Pancreas (tissue), 10 donors: ENCODE data around the gene MAP1B. TPM values are rescaled to one million over a fixed set of nuclear protein-coding genes. Genes with fewer than 3 reads are reported as not detected.
"Not testable (repeated sequence)": the region's sequence is repeated elsewhere in the genome, so short reads cannot be mapped to it uniquely, and the experiment has no call there.

ENCODE experiments used
- ATAC-seq, 4 donors: fragments of 200-7000 bp; cut with Tn5 transposase; one replicate each; pipeline versions ENCODE4 v1.8.0 to v1.9.1; 2020; ENCODE audit warnings: mild to moderate bottlenecking in 4 of 4, moderate library complexity in 4 of 4
- DNase-seq, 6 donors: peaks; one replicate each; pipeline ENCODE4 v3.0.0-alpha.2; 2020
- FAIRE-seq: peaks from 2 replicates; lab custom pipeline; 2012; peaks lifted over from hg19 to GRCh38; lab: Jason Lieb, UNC
- H3K27ac ChIP-seq, 4 donors: fragments of 200-600 bp; sonication (generic); 1 replicate in 3 of 4; 2 replicates in 1 of 4; pipeline versions ENCODE4 v1.5.0 to v1.8.0; 2020
- H3K27me3 ChIP-seq, 4 donors: fragments of 200-600 bp; one replicate each; pipeline ENCODE4 v1.8.0; 2021
- H3K36me3 ChIP-seq, 3 donors: fragments of 200-600 bp; sonication (generic) in 1 of 3; one replicate each; pipeline versions ENCODE4 v1.5.0 to v1.8.0; 2020 to 2021
- H3K4me1 ChIP-seq, 3 donors: fragments of 200-600 bp; one replicate each; pipeline ENCODE4 v1.8.0; 2021
- H3K4me3 ChIP-seq, 4 donors: fragments of 200-600 bp; sonication (generic) in 2 of 4; one replicate each; pipeline versions ENCODE4 v1.5.0 to v1.8.0; 2020 to 2021
- H3K9me3 ChIP-seq, 4 donors: fragments of 200-600 bp; one replicate each; pipeline ENCODE4 v1.8.0; 2021
- WGBS, 2 donors: extraction: QIAGEN DNeasy Blood & Tissue Kit; methylation state at CpG; one replicate each; pipeline ENCODE4 v1.1.7; 2013; 5-methylcytosine and 5-hydroxymethylcytosine counted together
- intact Hi-C, 3 donors: fragments of 100-400 bp; cut with DNase I; formaldehyde crosslinking; loops; one replicate each; pipeline versions ENCODE4 v1.11.1 to v1.14.2; 2022
- polyA plus RNA-seq, 2 donors: library from polyadenylated mRNA; stranded (reverse); fragments of 200-250 nt; gene quantifications; one replicate each; pipeline ENCODE4 v1.2.3, GENCODE V29; 2013
- total RNA-seq, 6 donors: library from RNA; stranded (reverse); fragmentation: NEBNext Ultra II Directional in 4 of 6; extraction: Animal tissue kit (Norgen Biotek cat#: 25700) in 4 of 6; gene quantifications; one replicate each; pipeline versions ENCODE4 v1.2.1 to v1.2.4, GENCODE V29; 2021 to 2023
- TF ChIP-seq, protein P1 (sequence below), 4 donors: fragments of 200-600 bp; sonication (generic) in 3 of 4; IDR thresholded peaks; one replicate each; pipeline versions ENCODE4 v1.5.0 to v1.8.0; 2021; ENCODE audit warnings: antibody characterized with exemption in 4 of 4
- donor health status: healthy with polysubstance abuse.
- donor health status: DM: no; HTN: no; CAD: no; lungs with moderate emphysema.
- donor health status: DM: no; HTN: no; CAD: no.
- donor health status: control.
- donor health status: control.
- donor health status: Bipolar disorder and iron deficiency.
- donor health status: DM: yes; HTN: yes; CAD: no.
- donor health status: DM: no; HTN: no; CAD: no.
- donor health status: DM: no; HTN: no; CAD: no.
- donor health status: DM: yes; HTN: yes; CAD: no.

MAP1B gene
- total and polyA plus RNA-seq, 8 donors: 2.4 to 16.8 (median 5.4) TPM

DNA sequence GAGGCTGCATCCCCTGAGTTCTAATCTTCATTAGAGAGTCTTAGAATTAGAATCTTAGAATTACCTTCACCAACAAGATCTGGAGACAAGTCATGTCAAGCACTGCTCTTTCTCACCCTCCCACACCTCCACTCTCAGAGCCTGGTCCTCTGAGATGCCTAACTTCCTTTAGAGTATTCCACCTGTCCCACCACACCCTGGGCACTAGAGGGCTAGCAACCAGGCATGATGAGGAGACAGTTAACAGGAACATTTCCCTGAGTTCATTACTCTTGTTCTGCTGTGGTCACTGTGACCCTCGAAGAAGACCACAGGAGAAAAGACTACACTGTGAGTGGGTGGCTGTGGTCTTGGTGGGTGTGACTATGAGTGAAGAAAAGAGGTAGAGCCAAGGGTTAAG is 25.2 kb upstream of the MAP1B start:
- Histone ChIP-seq H3K9me3 (no peaks in the 10 kb centered on the region), H3K27me3 (no peaks in the 10 kb centered on the region), H3K36me3 (no peaks in the 10 kb centered on the region), H3K4me3 (no peak overlapping the region), H3K27ac (no peak overlapping the region), H3K4me1 (no peaks in the 10 kb centered on the region)
- no peak for ATAC-seq
- TF ChIP-seq, protein P1, sequence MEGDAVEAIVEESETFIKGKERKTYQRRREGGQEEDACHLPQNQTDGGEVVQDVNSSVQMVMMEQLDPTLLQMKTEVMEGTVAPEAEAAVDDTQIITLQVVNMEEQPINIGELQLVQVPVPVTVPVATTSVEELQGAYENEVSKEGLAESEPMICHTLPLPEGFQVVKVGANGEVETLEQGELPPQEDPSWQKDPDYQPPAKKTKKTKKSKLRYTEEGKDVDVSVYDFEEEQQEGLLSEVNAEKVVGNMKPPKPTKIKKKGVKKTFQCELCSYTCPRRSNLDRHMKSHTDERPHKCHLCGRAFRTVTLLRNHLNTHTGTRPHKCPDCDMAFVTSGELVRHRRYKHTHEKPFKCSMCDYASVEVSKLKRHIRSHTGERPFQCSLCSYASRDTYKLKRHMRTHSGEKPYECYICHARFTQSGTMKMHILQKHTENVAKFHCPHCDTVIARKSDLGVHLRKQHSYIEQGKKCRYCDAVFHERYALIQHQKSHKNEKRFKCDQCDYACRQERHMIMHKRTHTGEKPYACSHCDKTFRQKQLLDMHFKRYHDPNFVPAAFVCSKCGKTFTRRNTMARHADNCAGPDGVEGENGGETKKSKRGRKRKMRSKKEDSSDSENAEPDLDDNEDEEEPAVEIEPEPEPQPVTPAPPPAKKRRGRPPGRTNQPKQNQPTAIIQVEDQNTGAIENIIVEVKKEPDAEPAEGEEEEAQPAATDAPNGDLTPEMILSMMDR (IDR thresholded peaks at IDR 0.05): no peak
- WGBS, 2 donors: 27 to 38% methylated on average over 1 of the region's 1 CpG
- intact Hi-C loops: no loop called here
- no peak for DNase-seq
- no peak for FAIRE-seq

DNA sequence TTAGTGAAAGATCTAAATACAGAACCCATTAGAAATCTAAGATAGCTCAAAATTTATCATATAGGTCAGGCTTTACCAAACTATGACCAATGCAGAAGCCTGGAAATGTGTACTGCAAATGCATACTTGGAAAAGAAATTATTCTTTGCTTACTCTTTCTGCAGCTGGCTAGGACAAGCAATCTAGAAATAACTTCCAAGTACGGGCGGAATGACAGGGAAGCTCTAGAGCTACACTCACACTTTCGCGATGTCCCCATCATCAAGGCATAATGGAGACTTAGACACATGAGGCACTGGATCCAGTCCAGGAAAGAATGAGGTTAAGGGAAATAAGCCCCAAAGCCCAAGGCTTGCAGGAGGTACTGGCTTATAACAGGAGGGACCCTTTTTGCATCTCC is 22.4 kb upstream of the MAP1B start:
- TF ChIP-seq, protein P1 (IDR thresholded peaks at IDR 0.05): no peak
- no peak for ATAC-seq
- Histone ChIP-seq H3K4me3 (no peak overlapping the region), H3K36me3 (no peaks in the 10 kb centered on the region), H3K4me1 (no peaks in the 10 kb centered on the region), H3K27ac (no peak overlapping the region), H3K27me3 (no peaks in the 10 kb centered on the region), H3K9me3 (no peaks in the 10 kb centered on the region)
- no peak for DNase-seq
- WGBS, 2 donors: 84 to 86% methylated on average over 4 of the region's 4 CpGs
- intact Hi-C loops: no loop called here
- FAIRE-seq: no peak

DNA sequence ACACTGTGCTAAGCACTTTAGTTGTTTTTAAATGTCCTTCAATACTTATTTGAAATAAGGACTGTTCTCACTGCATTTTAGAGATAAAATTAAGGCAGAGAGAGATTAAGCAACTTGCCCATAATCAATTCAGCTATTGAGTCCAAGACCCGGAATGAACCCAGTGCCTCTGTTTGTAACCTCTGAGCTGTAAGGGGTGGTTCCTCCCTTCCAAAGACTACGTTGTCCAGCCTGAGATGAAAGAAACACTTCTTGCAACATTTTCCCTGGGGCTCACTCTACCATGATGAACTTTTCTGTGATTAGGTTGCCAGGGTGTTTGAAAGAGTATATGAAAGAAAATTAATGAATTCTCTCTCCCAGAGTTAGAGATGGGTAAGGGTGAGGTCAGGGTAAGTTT is 22.0 kb upstream of the MAP1B start:
- Histone ChIP-seq H3K27ac (no peak overlapping the region), H3K9me3 (no peaks in the 10 kb centered on the region), H3K36me3 (no peaks in the 10 kb centered on the region), H3K4me3 (no peak overlapping the region), H3K27me3 (no peaks in the 10 kb centered on the region), H3K4me1 (no peaks in the 10 kb centered on the region)
- intact Hi-C loops: no loop called here
- WGBS, 2 donors: 45 to 56% methylated on average over 2 of the region's 2 CpGs
- no peak for DNase-seq
- ATAC-seq: no peak
- TF ChIP-seq, protein P1 (IDR thresholded peaks at IDR 0.05): no peak
- FAIRE-seq: no peak

DNA sequence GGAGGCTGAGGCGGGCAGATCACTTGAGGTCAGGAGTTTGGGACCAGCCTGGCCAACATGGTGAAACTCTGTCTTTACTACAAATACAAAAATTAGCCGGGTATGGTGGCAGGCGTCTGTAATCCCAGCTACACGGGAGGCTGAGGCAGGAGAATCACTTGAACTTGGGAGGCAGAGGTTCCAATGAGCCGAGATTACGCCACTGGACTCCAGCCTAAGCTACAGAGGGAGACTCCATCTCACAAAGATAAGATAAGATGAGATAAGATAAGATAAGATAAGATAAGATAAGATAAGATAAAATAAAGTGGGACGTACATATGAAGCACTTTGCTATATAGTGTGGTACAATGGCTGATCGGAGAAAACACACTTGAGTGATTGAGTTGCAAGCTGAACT is 17.6 kb upstream of the MAP1B start:
- DNase-seq, FAIRE-seq, H3K4me3 ChIP-seq, intact Hi-C loops, H3K4me1 ChIP-seq, H3K36me3 ChIP-seq, H3K27ac ChIP-seq, H3K9me3 ChIP-seq, H3K27me3 ChIP-seq, ATAC-seq: not testable (repeated sequence)
- WGBS, 2 donors: 54 to 61% methylated on average over 8 of the region's 8 CpGs

DNA sequence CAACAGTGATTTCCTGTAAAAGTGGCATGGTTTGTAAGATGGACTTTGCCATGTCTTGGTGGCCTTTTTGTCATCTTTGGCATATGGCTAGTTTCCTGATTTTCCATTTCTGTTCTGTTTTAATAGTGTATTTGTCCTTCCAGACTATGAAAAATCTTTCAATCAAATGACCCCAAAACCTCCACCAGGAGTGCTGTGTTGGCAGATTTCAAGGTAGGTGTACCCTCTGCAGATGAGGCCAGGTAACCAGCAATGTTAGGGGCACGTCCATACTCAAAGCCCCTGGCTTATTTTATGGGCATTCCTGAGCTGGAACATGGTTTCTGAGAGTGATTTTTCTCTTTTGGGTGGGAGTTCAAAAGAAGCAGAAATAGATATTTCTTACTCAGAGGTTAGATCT is 15.2 kb upstream of the MAP1B start:
- no peak overlapping the region for H3K4me3 ChIP-seq
- H3K27me3 ChIP-seq: no peaks in the 10 kb centered on the region
- no peaks in the 10 kb centered on the region for H3K9me3 ChIP-seq
- TF ChIP-seq, protein P1 (IDR thresholded peaks at IDR 0.05): no peak
- no peaks in the 10 kb centered on the region for H3K36me3 ChIP-seq
- DNase-seq: no peak
- WGBS, 2 donors: 59 to 60% methylated on average over 1 of the region's 1 CpG
- intact Hi-C loops: no loop called here
- no peak overlapping the region for H3K27ac ChIP-seq
- ATAC-seq: no peak
- no peaks in the 10 kb centered on the region for H3K4me1 ChIP-seq
- no peak for FAIRE-seq

DNA sequence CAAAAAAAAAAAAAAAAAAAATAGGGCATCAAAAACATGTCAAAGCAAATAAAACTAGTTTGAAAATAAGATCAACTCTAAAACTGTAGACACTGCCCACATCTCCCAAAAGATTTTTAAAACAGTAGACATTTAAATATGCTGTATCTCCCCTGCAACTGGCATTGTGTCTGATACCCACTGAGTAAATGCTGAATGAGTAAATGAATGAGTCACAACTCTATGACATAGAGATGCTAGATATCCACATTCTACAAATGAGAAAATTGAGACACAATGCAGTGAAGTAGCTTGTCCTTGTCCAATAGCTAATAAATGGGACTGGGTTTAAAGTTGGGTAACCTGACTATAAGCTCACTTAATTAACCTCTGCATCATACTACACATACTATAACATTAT is 14.1 kb upstream of the MAP1B start:
- H3K9me3 ChIP-seq: no peaks in the 10 kb centered on the region
- H3K27ac ChIP-seq: no peak overlapping the region
- no peak for DNase-seq
- FAIRE-seq: no peak
- no peaks in the 10 kb centered on the region for H3K27me3 ChIP-seq
- H3K4me1 ChIP-seq: no peaks in the 10 kb centered on the region
- TF ChIP-seq, protein P1 (IDR thresholded peaks at IDR 0.05): no peak
- H3K4me3 ChIP-seq: no peak overlapping the region
- intact Hi-C loops: no loop called here
- no peak for ATAC-seq
- H3K36me3 ChIP-seq: no peaks in the 10 kb centered on the region
